Trophoblast cell (in vitro differentiated cells and primary cell): Measurements from ENCODE around the gene MAN1A1.

Source experiments
- DNase-seq, 2 donors: peaks; one replicate each; pipeline ENCODE4 v3.0.0-alpha.2; 2016
- H2AFZ ChIP-seq: 2 replicates; pipeline ENCODE4 v1.6.1; 2013; ENCODE audit warnings: low read length, moderate library complexity, mild to moderate bottlenecking; ENCODE audit not compliant: insufficient read depth, poor library complexity
- H2AK5ac ChIP-seq: 2 replicates; pipeline ENCODE4 v1.6.1; 2013; ENCODE audit warnings: mild to moderate bottlenecking, low read length
- H2BK120ac ChIP-seq: 2 replicates; pipeline ENCODE4 v1.6.1; 2013; ENCODE audit warnings: low read length, mild to moderate bottlenecking, moderate library complexity; ENCODE audit not compliant: insufficient read depth, poor library complexity
- H2BK12ac ChIP-seq: 2 replicates; pipeline ENCODE4 v1.6.1; 2013; ENCODE audit warnings: mild to moderate bottlenecking, low read length, moderate library complexity
- H2BK5ac ChIP-seq: 2 replicates; pipeline ENCODE4 v1.6.1; 2013; ENCODE audit warnings: low read length, low read depth, moderate library complexity, mild to moderate bottlenecking; ENCODE audit not compliant: poor library complexity
- H3K14ac ChIP-seq: 2 replicates; pipeline ENCODE4 v1.6.1; 2013; ENCODE audit warnings: mild to moderate bottlenecking, low read length
- H3K18ac ChIP-seq: 2 replicates; pipeline ENCODE4 v1.6.1; 2013; ENCODE audit warnings: mild to moderate bottlenecking, low read length
- H3K23ac ChIP-seq: 2 replicates; pipeline ENCODE4 v1.6.1; 2013; ENCODE audit warnings: low read length
- H3K27ac ChIP-seq: 2 replicates; pipeline ENCODE4 v1.5.1; 2013; ENCODE audit warnings: low read depth, mild to moderate bottlenecking, inconsistent platforms, low read length, moderate library complexity
- H3K27me3 ChIP-seq: 2 replicates; pipeline ENCODE4 v1.6.1; 2013; ENCODE audit warnings: inconsistent platforms, mild to moderate bottlenecking, low read length, moderate library complexity; ENCODE audit not compliant: insufficient read depth
- H3K36me3 ChIP-seq, 2 experiments: 1 replicate in 1 of 2; 2 replicates in 1 of 2; pipeline ENCODE4 v1.6.1; 2013; ENCODE audit warnings: low read length in 2 of 2, mild to moderate bottlenecking in 2 of 2, moderate library complexity in 1 of 2; ENCODE audit not compliant: insufficient read depth in 2 of 2, control insufficient read depth in 1 of 2
- H3K4ac ChIP-seq: 2 replicates; pipeline ENCODE4 v1.6.1; 2013; ENCODE audit warnings: low read depth, mild to moderate bottlenecking, low read length, moderate library complexity
- H3K4me1 ChIP-seq, 2 experiments: 1 replicate in 1 of 2; 2 replicates in 1 of 2; pipeline ENCODE4 v1.6.1; 2013; ENCODE audit warnings: low read length in 2 of 2, mild to moderate bottlenecking in 2 of 2, moderate library complexity in 1 of 2; ENCODE audit not compliant: insufficient read depth in 2 of 2, control insufficient read depth in 1 of 2
- H3K4me2 ChIP-seq: 2 replicates; pipeline ENCODE4 v1.6.1; 2013; ENCODE audit warnings: inconsistent platforms, mild to moderate bottlenecking, low read length, moderate library complexity
- H3K4me3 ChIP-seq: 2 replicates; pipeline ENCODE4 v1.5.1; 2013; ENCODE audit warnings: mild to moderate bottlenecking, low read depth, low read length, inconsistent platforms
- H3K79me1 ChIP-seq: one replicate; pipeline ENCODE4 v1.6.1; 2013; ENCODE audit warnings: low read length
- H3K79me2 ChIP-seq: 2 replicates; pipeline ENCODE4 v1.6.1; 2013; ENCODE audit warnings: low read length, mild to moderate bottlenecking; ENCODE audit not compliant: control insufficient read depth, insufficient read depth, poor library complexity
- H3K9ac ChIP-seq: 2 replicates; pipeline ENCODE4 v1.6.1; 2013; ENCODE audit warnings: mild to moderate bottlenecking, low read length
- H3K9me3 ChIP-seq: 2 replicates; pipeline ENCODE4 v1.6.1; 2013; ENCODE audit warnings: low read depth, mild to moderate bottlenecking, control low read depth, inconsistent platforms, low read length; ENCODE audit not compliant: insufficient read depth
- H4K12ac ChIP-seq: 2 replicates; pipeline ENCODE4 v1.6.1; 2013; ENCODE audit warnings: low read depth, mild to moderate bottlenecking, low read length, moderate library complexity
- H4K8ac ChIP-seq: 2 replicates; pipeline ENCODE4 v1.6.1; 2013; ENCODE audit warnings: low read depth, mild to moderate bottlenecking, low read length, moderate library complexity
- H4K91ac ChIP-seq: one replicate; pipeline ENCODE4 v1.6.1; 2013; ENCODE audit warnings: low read depth, mild to moderate bottlenecking, low read length, moderate library complexity
- WGBS: extraction: QIAGEN DNeasy Blood & Tissue Kit; methylation state at CpG from one replicate; pipeline ENCODE4 v1.1.7; 2013; ENCODE audit warnings: missing lambda C conversion rate; ENCODE audit not compliant: insufficient read length, insufficient coverage; ENCODE audit errors: extremely low coverage; 5-methylcytosine and 5-hydroxymethylcytosine counted together

Gene MAN1A1

GRCh38 chr6:119205911-119206618 lies 143.5 kb downstream of the MAN1A1 start:
- Histone ChIP-seq H3K27ac (no peak overlapping the region), H3K18ac (no peak overlapping the region), H2AK5ac (no peak overlapping the region), H3K79me1 (no peaks in the 10 kb centered on the region), H2AFZ (no peak overlapping the region), H4K91ac (no peak overlapping the region), H3K4me3 (no peak overlapping the region), H2BK120ac (no peak overlapping the region), H3K79me2 (no peaks in the 10 kb centered on the region), H3K9ac (no peak overlapping the region), H3K4me2 (no peak overlapping the region), H3K23ac (no peak overlapping the region), H2BK5ac (no peak overlapping the region), H4K8ac (no peak overlapping the region), H4K12ac (no peak overlapping the region), H2BK12ac (no peak overlapping the region), H3K4ac (no peak overlapping the region), H3K27me3 (no peaks in the 10 kb centered on the region), H3K14ac (no peak overlapping the region), H3K4me1 (no peaks in the 10 kb centered on the region), H3K36me3 (peaks cover 3 to 10% of the 10 kb centered on the region in 2 experiments), H3K9me3 (no peaks in the 10 kb centered on the region)
- DNase-seq: no peak
- WGBS: no CpG with 5 or more reads among the region's 7 CpGs

- Histone ChIP-seq H3K27me3 (no peaks in the 10 kb centered on the region), H3K36me3 (peaks cover 3 to 10% of the 10 kb centered on the region in 2 experiments), H3K27ac (no peak overlapping the region), H3K9ac (no peak overlapping the region), H2BK5ac (no peak overlapping the region), H3K9me3 (no peaks in the 10 kb centered on the region), H3K4ac (no peak overlapping the region), H3K4me3 (no peak overlapping the region), H3K4me2 (no peak overlapping the region), H3K79me1 (no peaks in the 10 kb centered on the region), H3K23ac (no peak overlapping the region), H2BK12ac (no peak overlapping the region), H2AFZ (no peak overlapping the region), H3K4me1 (no peaks in the 10 kb centered on the region), H3K18ac (no peak overlapping the region), H3K79me2 (no peaks in the 10 kb centered on the region), H4K91ac (no peak overlapping the region), H3K14ac (no peak overlapping the region), H2BK120ac (no peak overlapping the region), H2AK5ac (no peak overlapping the region), H4K8ac (no peak overlapping the region), H4K12ac (no peak overlapping the region)
- no CpG with 5 or more reads among the region's 3 CpGs for WGBS
- DNase-seq: no peak
Observed at GRCh38 chr6:119204719-119205118, 144.8 kb downstream of the MAN1A1 start.

DNA sequence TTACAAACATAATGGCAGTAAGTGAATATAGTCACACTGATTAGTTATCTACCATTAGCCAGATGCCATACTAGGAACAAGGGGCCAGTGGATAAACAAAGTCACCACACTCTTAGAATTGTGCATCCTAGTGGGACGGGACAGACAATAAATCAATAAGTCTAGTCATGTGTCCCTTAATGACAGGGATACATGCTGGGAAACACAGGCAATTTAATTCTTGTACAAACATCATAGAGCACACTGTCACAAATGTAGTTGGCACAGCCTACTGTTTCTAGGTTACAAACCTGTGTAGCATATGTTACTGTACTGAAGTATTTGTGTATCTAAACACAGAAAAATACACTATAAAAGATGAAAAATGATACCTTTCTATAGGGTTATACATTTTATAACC lies 148.1 kb downstream of the MAN1A1 start:
- H3K79me2 ChIP-seq: no peaks in the 10 kb centered on the region
- H3K14ac ChIP-seq: no peak overlapping the region
- H3K27ac ChIP-seq: no peak overlapping the region
- H2AFZ ChIP-seq: no peak overlapping the region
- no peak for DNase-seq
- H3K9me3 ChIP-seq: no peaks in the 10 kb centered on the region
- H3K4ac ChIP-seq: no peak overlapping the region
- no peak overlapping the region for H2BK12ac ChIP-seq
- no peak overlapping the region for H3K4me3 ChIP-seq
- no peak overlapping the region for H3K9ac ChIP-seq
- WGBS: no CpG with 5 or more reads among the region's 1 CpG
- peaks cover 6 to 10% of the 10 kb centered on the region in 2 experiments for H3K36me3 ChIP-seq
- H2BK120ac ChIP-seq: no peak overlapping the region
- no peaks in the 10 kb centered on the region for H3K27me3 ChIP-seq
- no peak overlapping the region for H3K4me2 ChIP-seq
- H2BK5ac ChIP-seq: no peak overlapping the region
- no peaks in the 10 kb centered on the region for H3K4me1 ChIP-seq
- H2AK5ac ChIP-seq: no peak overlapping the region
- no peak overlapping the region for H3K23ac ChIP-seq
- no peak overlapping the region for H4K91ac ChIP-seq
- H4K8ac ChIP-seq: no peak overlapping the region
- no peak overlapping the region for H4K12ac ChIP-seq
- no peak overlapping the region for H3K18ac ChIP-seq
- H3K79me1 ChIP-seq: no peaks in the 10 kb centered on the region

- no CpG with 5 or more reads among the region's 1 CpG for WGBS
- Histone ChIP-seq H4K8ac (no peak overlapping the region), H3K4ac (no peak overlapping the region), H4K91ac (no peak overlapping the region), H4K12ac (no peak overlapping the region), H3K9me3 (no peaks in the 10 kb centered on the region), H2BK5ac (no peak overlapping the region), H3K18ac (no peak overlapping the region), H3K4me2 (no peak overlapping the region), H2AFZ (no peak overlapping the region), H3K36me3 (peaks cover 6 to 10% of the 10 kb centered on the region in 2 experiments), H3K4me1 (no peaks in the 10 kb centered on the region), H3K79me2 (no peaks in the 10 kb centered on the region), H2BK12ac (no peak overlapping the region), H3K27me3 (no peaks in the 10 kb centered on the region), H3K23ac (no peak overlapping the region), H3K79me1 (no peaks in the 10 kb centered on the region), H2AK5ac (no peak overlapping the region), H3K14ac (no peak overlapping the region), H3K27ac (no peak overlapping the region), H2BK120ac (no peak overlapping the region), H3K4me3 (no peak overlapping the region), H3K9ac (no peak overlapping the region)
- no peak for DNase-seq
Observed at GRCh38 chr6:119200512-119201175, 148.9 kb downstream of the MAN1A1 start.
